DND-41 (cell line): ENCODE measurements around the gene NDUFA6.

Experiments used
- ATAC-seq: fragments of 200-7000 bp; cut with Tn5 transposase; 3 replicates; pipeline ENCODE4 v1.9.1; 2021; ENCODE audit warnings: low read depth; ENCODE audit not compliant: insufficient read depth
- DNase-seq: peaks from one replicate; pipeline ENCODE4 v3.0.0-alpha.2; 2020
- H2AFZ ChIP-seq: 2 replicates; pipeline ENCODE4 v1.6.0; 2012; ENCODE audit warnings: low read depth, low read length
- H3K27ac ChIP-seq: 2 replicates; pipeline ENCODE4 v1.5.1; 2012; ENCODE audit warnings: low read length, inconsistent platforms
- H3K27me3 ChIP-seq: fragments of 200-600 bp; sonication (generic); 2 replicates; pipeline ENCODE4 v1.6.0; 2012; ENCODE audit warnings: low read length, mild to moderate bottlenecking, inconsistent platforms; ENCODE audit not compliant: insufficient read depth, poor library complexity
- H3K36me3 ChIP-seq: 2 replicates; pipeline ENCODE4 v1.5.1; 2012; ENCODE audit warnings: low read length, inconsistent platforms; ENCODE audit not compliant: insufficient read depth
- H3K4me1 ChIP-seq: 2 replicates; pipeline ENCODE4 v1.5.1; 2012; ENCODE audit warnings: mild to moderate bottlenecking, low read length; ENCODE audit not compliant: insufficient read depth
- H3K4me2 ChIP-seq: 2 replicates; pipeline ENCODE4 v1.6.0; 2012; ENCODE audit warnings: mild to moderate bottlenecking, moderate library complexity, low read length, inconsistent platforms; ENCODE audit not compliant: insufficient read depth
- H3K4me3 ChIP-seq, 2 experiments: fragments of 200-600 bp in 1 of 2; shearing (Covaris generic) in 1 of 2; 2 replicates each; pipeline ENCODE4 v1.5.1; 2012 to 2016; ENCODE audit warnings: inconsistent platforms in 2 of 2, low read length in 2 of 2, mild to moderate bottlenecking in 2 of 2, low read depth in 1 of 2, moderate library complexity in 1 of 2
- H3K79me2 ChIP-seq: 2 replicates; pipeline ENCODE4 v1.6.0; 2012; ENCODE audit warnings: low read length, inconsistent platforms; ENCODE audit not compliant: insufficient read depth
- H3K9ac ChIP-seq: 2 replicates; pipeline ENCODE4 v1.6.0; 2012; ENCODE audit warnings: low read depth, mild to moderate bottlenecking, inconsistent platforms, low read length, moderate library complexity
- H3K9me3 ChIP-seq: 2 replicates; pipeline ENCODE4 v1.5.1; 2012; ENCODE audit warnings: low read length, moderate library complexity, mild to moderate bottlenecking, inconsistent platforms; ENCODE audit not compliant: insufficient read depth, severe bottlenecking
- H4K20me1 ChIP-seq: 2 replicates; pipeline ENCODE4 v1.6.0; 2012; ENCODE audit warnings: low read length; ENCODE audit not compliant: insufficient read depth
- EZH2 ChIP-seq: IDR thresholded peaks from 3 replicates; pipeline ENCODE4 v1.6.1; 2012; ENCODE audit warnings: borderline replicate concordance, low read depth, mild to moderate bottlenecking, moderate library complexity, low read length, inconsistent platforms; ENCODE audit not compliant: severe bottlenecking
- TF ChIP-seq, protein P1 (sequence below): IDR thresholded peaks from 2 replicates; pipeline ENCODE4 v1.5.1; 2012; ENCODE audit warnings: borderline replicate concordance, low read length, moderate library complexity, mild to moderate bottlenecking; ENCODE audit not compliant: poor library complexity, severe bottlenecking; ENCODE audit errors: extremely low read depth

The NDUFA6 gene

DNA sequence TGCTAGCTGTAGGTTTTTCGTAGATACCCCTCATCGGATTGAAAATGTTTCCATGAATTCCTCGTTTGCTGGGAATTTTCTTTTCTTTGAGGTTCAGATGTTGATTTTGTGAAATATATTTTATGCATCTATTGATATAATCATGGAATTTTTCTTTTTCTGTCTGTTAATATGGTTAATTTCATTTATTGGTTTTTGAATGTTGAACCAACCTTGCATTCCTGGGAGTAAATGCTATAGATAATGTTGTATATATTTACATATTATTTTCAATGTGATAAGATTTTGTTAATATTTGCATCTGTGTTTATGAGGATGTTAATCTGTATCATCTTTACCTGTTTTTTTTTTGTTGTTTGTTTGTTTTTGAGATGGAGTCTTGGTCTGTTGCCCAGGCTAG lies 10.6 kb upstream of the NDUFA6 start:
- H3K4me3 ChIP-seq: no peak overlapping the region
- DNase-seq (no peak), ATAC-seq (no peak)
- no peaks in the 10 kb centered on the region for H3K79me2 ChIP-seq
- no peak overlapping the region for H3K27ac ChIP-seq
- no peak overlapping the region for H3K9ac ChIP-seq
- no peak overlapping the region for H2AFZ ChIP-seq
- no peaks in the 10 kb centered on the region for H3K4me1 ChIP-seq
- H4K20me1 ChIP-seq: no peaks in the 10 kb centered on the region
- peaks cover 42% of the 10 kb centered on the region for H3K9me3 ChIP-seq
- H3K27me3 ChIP-seq: no peaks in the 10 kb centered on the region
- H3K36me3 ChIP-seq: no peaks in the 10 kb centered on the region; the same call in 1 of the 2 replicates
- no peak overlapping the region for H3K4me2 ChIP-seq
- TF ChIP-seq, protein P1, sequence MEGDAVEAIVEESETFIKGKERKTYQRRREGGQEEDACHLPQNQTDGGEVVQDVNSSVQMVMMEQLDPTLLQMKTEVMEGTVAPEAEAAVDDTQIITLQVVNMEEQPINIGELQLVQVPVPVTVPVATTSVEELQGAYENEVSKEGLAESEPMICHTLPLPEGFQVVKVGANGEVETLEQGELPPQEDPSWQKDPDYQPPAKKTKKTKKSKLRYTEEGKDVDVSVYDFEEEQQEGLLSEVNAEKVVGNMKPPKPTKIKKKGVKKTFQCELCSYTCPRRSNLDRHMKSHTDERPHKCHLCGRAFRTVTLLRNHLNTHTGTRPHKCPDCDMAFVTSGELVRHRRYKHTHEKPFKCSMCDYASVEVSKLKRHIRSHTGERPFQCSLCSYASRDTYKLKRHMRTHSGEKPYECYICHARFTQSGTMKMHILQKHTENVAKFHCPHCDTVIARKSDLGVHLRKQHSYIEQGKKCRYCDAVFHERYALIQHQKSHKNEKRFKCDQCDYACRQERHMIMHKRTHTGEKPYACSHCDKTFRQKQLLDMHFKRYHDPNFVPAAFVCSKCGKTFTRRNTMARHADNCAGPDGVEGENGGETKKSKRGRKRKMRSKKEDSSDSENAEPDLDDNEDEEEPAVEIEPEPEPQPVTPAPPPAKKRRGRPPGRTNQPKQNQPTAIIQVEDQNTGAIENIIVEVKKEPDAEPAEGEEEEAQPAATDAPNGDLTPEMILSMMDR: no peak
- TF ChIP-seq EZH2: no peak

DNA sequence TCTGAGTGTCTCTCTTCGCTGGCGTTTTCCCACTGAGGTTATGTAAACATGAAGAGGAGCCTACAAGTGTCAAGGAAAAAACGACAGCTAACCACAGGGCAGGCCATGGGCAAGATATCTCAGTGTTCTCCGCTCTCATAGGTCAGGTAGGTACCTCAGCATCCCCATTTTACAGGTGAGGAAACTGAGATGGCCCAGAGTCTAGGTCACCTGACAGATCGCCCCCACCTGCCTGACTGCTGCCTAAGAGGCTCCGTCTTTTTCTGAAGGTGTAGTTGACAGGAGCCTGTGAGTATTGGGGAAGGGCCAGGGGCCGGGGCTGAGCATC lies 847 bp upstream of the NDUFA6 start:
- Histone ChIP-seq H3K4me3 (peak overlapping the region; percentile 50 to 92), H3K9me3 (no peaks in the 10 kb centered on the region), H3K27ac (peak overlapping the region; percentile 77), H3K9ac (peak overlapping the region; percentile 70), H2AFZ (peak overlapping the region; percentile 86), H4K20me1 (peaks cover 8% of the 10 kb centered on the region; the same call in 1 of the 2 replicates), H3K36me3 (peaks cover 20% of the 10 kb centered on the region), H3K4me2 (peak overlapping the region; percentile 85), H3K79me2 (peaks cover 37% of the 10 kb centered on the region), H3K4me1 (peaks cover 29% of the 10 kb centered on the region), H3K27me3 (no peaks in the 10 kb centered on the region)
- ATAC-seq: no peak
- no peak for TF ChIP-seq EZH2
- no peak for DNase-seq

DNA sequence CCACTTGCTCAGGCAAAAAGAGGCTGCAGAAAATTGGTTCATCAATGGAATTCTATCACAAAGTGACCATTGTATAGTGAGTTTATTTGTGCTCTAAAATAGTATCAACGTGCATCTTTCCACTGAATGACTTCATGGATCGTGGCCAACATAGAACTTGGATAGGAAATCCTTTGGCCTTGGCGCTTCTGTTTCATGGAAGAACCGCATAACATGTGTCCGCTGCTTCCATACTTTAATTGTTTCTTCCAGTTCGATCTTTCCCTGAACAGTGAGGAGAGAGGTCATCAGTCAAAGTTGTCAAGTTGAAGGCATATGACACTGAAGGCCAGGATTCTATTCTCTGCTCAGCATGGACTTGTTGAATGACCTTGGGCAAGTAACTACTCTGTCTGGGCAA lies 4.5 kb downstream of the NDUFA6 start:
- H4K20me1 ChIP-seq: peaks cover 13% of the 10 kb centered on the region; the same call in 1 of the 2 replicates
- TF ChIP-seq, protein P1: no peak
- TF ChIP-seq EZH2: no peak
- no peaks in the 10 kb centered on the region for H3K9me3 ChIP-seq
- H3K4me1 ChIP-seq: peaks cover 27% of the 10 kb centered on the region
- H2AFZ ChIP-seq: no peak overlapping the region
- no peak for ATAC-seq
- H3K9ac ChIP-seq: no peak overlapping the region
- no peak for DNase-seq
- no peak overlapping the region for H3K4me2 ChIP-seq
- H3K27me3 ChIP-seq: no peaks in the 10 kb centered on the region
- H3K4me3 ChIP-seq: no peak overlapping the region
- H3K36me3 ChIP-seq: peaks cover 68% of the 10 kb centered on the region
- peaks cover 67% of the 10 kb centered on the region for H3K79me2 ChIP-seq
- H3K27ac ChIP-seq: no peak overlapping the region

DNA sequence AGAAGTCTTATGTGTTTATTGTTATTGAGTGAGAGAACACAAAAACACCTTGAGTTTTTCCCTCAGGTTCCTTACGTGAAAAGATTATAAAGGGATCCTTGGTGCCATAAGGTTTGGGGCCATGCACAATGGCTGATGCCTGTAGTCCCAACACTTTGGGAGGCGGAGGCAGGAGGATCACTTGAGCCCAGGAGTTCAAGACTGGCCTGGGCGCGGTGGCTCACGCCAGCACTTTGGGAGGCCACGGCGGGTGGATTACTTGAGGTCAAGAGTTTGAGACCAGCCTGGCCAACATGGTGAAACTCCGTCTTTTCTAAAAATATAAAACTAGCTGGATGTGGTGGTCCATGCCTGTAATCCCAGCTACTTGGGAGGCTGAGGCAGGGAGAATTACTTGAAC lies 5.7 kb downstream of the NDUFA6 start:
- Histone ChIP-seq H3K79me2 (peaks cover 73% of the 10 kb centered on the region), H3K36me3 (peaks cover 68% of the 10 kb centered on the region)

More for the DNA sequence above, 5.7 kb downstream of the NDUFA6 start:
- H3K27me3 ChIP-seq: no peaks in the 10 kb centered on the region
- H3K4me1 ChIP-seq: peaks cover 32% of the 10 kb centered on the region
- H3K9ac ChIP-seq: no peak overlapping the region
- H2AFZ ChIP-seq: no peak overlapping the region
- no peaks in the 10 kb centered on the region for H3K9me3 ChIP-seq
- TF ChIP-seq EZH2: no peak
- TF ChIP-seq, protein P1: no peak
- peaks cover 13% of the 10 kb centered on the region; the same call in 1 of the 2 replicates for H4K20me1 ChIP-seq
- H3K27ac ChIP-seq: no peak overlapping the region
- no peak for ATAC-seq
- no peak for DNase-seq
- H3K4me2 ChIP-seq: no peak overlapping the region
- no peak overlapping the region for H3K4me3 ChIP-seq
